T-helper 2 cell treated with Interferon-gamma antibody and Interleukin-4, amounts not matched to agents 5 μg/mL and 100 μg/mL, for 36 hours (primary cell): ENCODE data around the gene OMP.

Experiments
- DNase-seq: peaks from one replicate; pipeline ENCODE4 v3.0.0; 2021; ENCODE audit warnings: low spot score
- H3K27ac Mint-ChIP-seq: one replicate; pipeline ENCODE4 v1.8.0; 2021; ENCODE audit warnings: mild to moderate bottlenecking, mixed read lengths
- H3K27me3 Mint-ChIP-seq: one replicate; pipeline ENCODE4 v1.8.0; 2021; ENCODE audit warnings: low read depth, mixed read lengths
- H3K36me3 Mint-ChIP-seq: one replicate; pipeline ENCODE4 v1.8.0; 2021; ENCODE audit warnings: low read depth, mixed read lengths
- H3K4me1 Mint-ChIP-seq: one replicate; pipeline ENCODE4 v1.8.0; 2021; ENCODE audit warnings: low read depth, mixed read lengths
- H3K4me3 Mint-ChIP-seq: one replicate; pipeline ENCODE4 v1.8.0; 2022; ENCODE audit warnings: mild to moderate bottlenecking, moderate library complexity, mixed read lengths
- H3K9me3 Mint-ChIP-seq: one replicate; pipeline ENCODE4 v1.8.0; 2021; ENCODE audit warnings: mixed read lengths

Gene OMP

GRCh38 chr11:77063861-77064260, 38.8 kb upstream of the OMP start:
- Mint-ChIP-seq H3K36me3 (no peaks in the 10 kb centered on the region), H3K27me3 (peaks cover 19% of the 10 kb centered on the region), H3K9me3 (no peaks in the 10 kb centered on the region), H3K27ac (no peak overlapping the region), H3K4me1 (peaks cover 3% of the 10 kb centered on the region), H3K4me3 (no peak overlapping the region)
- DNase-seq, result no peak

- no peaks in the 10 kb centered on the region for H3K9me3 Mint-ChIP-seq
- H3K4me3 Mint-ChIP-seq, result no peak overlapping the region
- no peak for DNase-seq
- H3K27me3 Mint-ChIP-seq, result peaks cover 24% of the 10 kb centered on the region
- H3K36me3 Mint-ChIP-seq, result no peaks in the 10 kb centered on the region
- H3K4me1 Mint-ChIP-seq, result peaks cover 3% of the 10 kb centered on the region
- H3K27ac Mint-ChIP-seq, result no peak overlapping the region
Observed at GRCh38 chr11:77064648-77065217, 37.9 kb upstream of the OMP start.

GRCh38 chr11:77065878-77066228, 36.8 kb upstream of the OMP start:
- Mint-ChIP-seq H3K9me3 (no peaks in the 10 kb centered on the region), H3K27me3 (peaks cover 26% of the 10 kb centered on the region), H3K27ac (no peak overlapping the region), H3K4me1 (peaks cover 5% of the 10 kb centered on the region), H3K36me3 (no peaks in the 10 kb centered on the region), H3K4me3 (peak overlapping the region; percentile 88)
- DNase-seq, result no peak

- H3K27ac Mint-ChIP-seq, result no peak within 1 kb of the TSS
- DNase-seq, result peak; percentile 87
Observed at GRCh38 chr11:77066229-77067042, 36.2 kb upstream of the OMP start, which contains the start of gene CAPN5. CAPN5 (plus strand) TSS chr11:77066971; CDS start chr11:77084887, 17,916 bp downstream.

GRCh38 chr11:77067861-77068443, 34.7 kb upstream of the OMP start:
- H3K4me1 Mint-ChIP-seq, result peaks cover 16% of the 10 kb centered on the region
- no peak for DNase-seq
- no peak overlapping the region for H3K27ac Mint-ChIP-seq
- H3K36me3 Mint-ChIP-seq, result no peaks in the 10 kb centered on the region
- no peaks in the 10 kb centered on the region for H3K9me3 Mint-ChIP-seq
- peaks cover 22% of the 10 kb centered on the region for H3K27me3 Mint-ChIP-seq
- H3K4me3 Mint-ChIP-seq, result peak overlapping the region; percentile 61

More at GRCh38 chr11:77066229-77067042, 36.2 kb upstream of the OMP start, which contains the start of gene CAPN5:
- H3K4me3 Mint-ChIP-seq, result peak within 1 kb of the TSS; percentile 88
- H3K9me3 Mint-ChIP-seq, result no peaks in the 10 kb centered on the region
- H3K27me3 Mint-ChIP-seq, result peaks cover 22% of the 10 kb centered on the region
- H3K4me1 Mint-ChIP-seq, result peaks cover 5% of the 10 kb centered on the region
- no peaks in the 10 kb centered on the region for H3K36me3 Mint-ChIP-seq

GRCh38 chr11:77068457-77069335, 33.9 kb upstream of the OMP start:
- no peaks in the 10 kb centered on the region for H3K36me3 Mint-ChIP-seq
- DNase-seq, result no peak
- peaks cover 20% of the 10 kb centered on the region for H3K27me3 Mint-ChIP-seq
- H3K4me1 Mint-ChIP-seq, result peaks cover 22% of the 10 kb centered on the region
- H3K9me3 Mint-ChIP-seq, result no peaks in the 10 kb centered on the region
- H3K27ac Mint-ChIP-seq, result no peak overlapping the region
- no peak overlapping the region for H3K4me3 Mint-ChIP-seq

- H3K9me3 Mint-ChIP-seq, result no peaks in the 10 kb centered on the region
- no peaks in the 10 kb centered on the region for H3K36me3 Mint-ChIP-seq
- DNase-seq, result no peak
- H3K4me3 Mint-ChIP-seq, result no peak overlapping the region
- peaks cover 22% of the 10 kb centered on the region for H3K4me1 Mint-ChIP-seq
- H3K27ac Mint-ChIP-seq, result no peak overlapping the region
- peaks cover 20% of the 10 kb centered on the region for H3K27me3 Mint-ChIP-seq
Observed at GRCh38 chr11:77069336-77069968, 33.2 kb upstream of the OMP start.

- DNase-seq, result no peak
- Mint-ChIP-seq H3K36me3 (no peaks in the 10 kb centered on the region), H3K4me3 (no peak overlapping the region), H3K27me3 (peaks cover 16% of the 10 kb centered on the region), H3K9me3 (no peaks in the 10 kb centered on the region), H3K27ac (no peak overlapping the region), H3K4me1 (peaks cover 22% of the 10 kb centered on the region)
Observed at GRCh38 chr11:77069969-77070582, 32.6 kb upstream of the OMP start.

GRCh38 chr11:77071077-77071476, 31.6 kb upstream of the OMP start:
- Mint-ChIP-seq H3K4me1 (peaks cover 19% of the 10 kb centered on the region), H3K9me3 (no peaks in the 10 kb centered on the region), H3K4me3 (no peak overlapping the region), H3K27ac (no peak overlapping the region), H3K36me3 (no peaks in the 10 kb centered on the region), H3K27me3 (peaks cover 12% of the 10 kb centered on the region)
- DNase-seq, result no peak

GRCh38 chr11:77071671-77072605, 30.7 kb upstream of the OMP start:
- Mint-ChIP-seq H3K4me3 (no peak overlapping the region), H3K36me3 (no peaks in the 10 kb centered on the region), H3K9me3 (no peaks in the 10 kb centered on the region), H3K27me3 (peaks cover 12% of the 10 kb centered on the region), H3K27ac (no peak overlapping the region), H3K4me1 (peaks cover 19% of the 10 kb centered on the region)
- DNase-seq, result no peak

GRCh38 chr11:77072851-77073327, 29.8 kb upstream of the OMP start:
- Mint-ChIP-seq H3K27ac (no peak overlapping the region), H3K4me3 (no peak overlapping the region), H3K9me3 (no peaks in the 10 kb centered on the region), H3K4me1 (peaks cover 19% of the 10 kb centered on the region), H3K27me3 (peaks cover 13% of the 10 kb centered on the region), H3K36me3 (no peaks in the 10 kb centered on the region)
- DNase-seq, result peak; percentile 25

- Mint-ChIP-seq H3K4me3 (no peak overlapping the region), H3K4me1 (peaks cover 19% of the 10 kb centered on the region)
Observed at GRCh38 chr11:77073328-77074001, 29.2 kb upstream of the OMP start.

More at GRCh38 chr11:77073328-77074001, 29.2 kb upstream of the OMP start:
- Mint-ChIP-seq H3K27ac (peak overlapping the region; percentile 15), H3K9me3 (peaks cover under 1% of the 10 kb centered on the region), H3K27me3 (peaks cover 18% of the 10 kb centered on the region), H3K36me3 (no peaks in the 10 kb centered on the region)
- no peak for DNase-seq
